Mesenchymal stem cell (in vitro differentiated cells and primary cell): ENCODE measurements around the gene ATG5.
A peak's percentile ranks its signal among the peaks of the same experiment; 100 is the strongest.

Source experiments
- DNase-seq: peaks from one replicate; pipeline ENCODE4 v3.0.0-alpha.2; 2013
- H2AFZ ChIP-seq: one replicate; pipeline ENCODE4 v1.6.1; 2013; ENCODE audit warnings: low read depth, mild to moderate bottlenecking, control low read depth, inconsistent platforms, low read length, moderate library complexity
- H2AK5ac ChIP-seq: 2 replicates; pipeline ENCODE4 v1.6.1; 2013; ENCODE audit warnings: low read length, moderate library complexity, mild to moderate bottlenecking, inconsistent platforms; ENCODE audit not compliant: severe bottlenecking
- H2BK120ac ChIP-seq: one replicate; pipeline ENCODE4 v1.6.1; 2013; ENCODE audit warnings: low read depth, mild to moderate bottlenecking, inconsistent platforms, low read length, moderate library complexity
- H2BK12ac ChIP-seq, 2 experiments: one replicate each; pipeline ENCODE4 v1.6.1; 2013; ENCODE audit warnings: inconsistent platforms in 2 of 2, low read length in 2 of 2, mild to moderate bottlenecking in 2 of 2, moderate library complexity in 2 of 2, control low read depth in 1 of 2
- H2BK15ac ChIP-seq: one replicate; pipeline ENCODE4 v1.6.1; 2013; ENCODE audit warnings: mild to moderate bottlenecking, low read depth, inconsistent platforms; ENCODE audit not compliant: poor library complexity, severe bottlenecking
- H2BK5ac ChIP-seq: 2 replicates; pipeline ENCODE4 v1.6.1; 2013; ENCODE audit warnings: low read depth, mild to moderate bottlenecking, low read length, control low read depth, inconsistent platforms; ENCODE audit not compliant: poor library complexity, severe bottlenecking
- H3K14ac ChIP-seq, 2 experiments: one replicate each; pipeline ENCODE4 v1.6.1; 2013; ENCODE audit warnings: inconsistent platforms in 2 of 2, low read length in 2 of 2, control low read depth in 1 of 2, mild to moderate bottlenecking in 1 of 2, moderate library complexity in 1 of 2
- H3K18ac ChIP-seq, 2 experiments: one replicate each; pipeline ENCODE4 v1.6.1; 2013; ENCODE audit warnings: inconsistent platforms in 2 of 2, low read length in 2 of 2, control low read depth in 1 of 2, low read depth in 1 of 2, mild to moderate bottlenecking in 1 of 2
- H3K23ac ChIP-seq, 2 experiments: one replicate each; pipeline ENCODE4 v1.6.1; 2013; ENCODE audit warnings: inconsistent platforms in 2 of 2, low read length in 2 of 2, mild to moderate bottlenecking in 2 of 2, moderate library complexity in 2 of 2, control low read depth in 1 of 2
- H3K27ac ChIP-seq: 2 replicates; pipeline ENCODE4 v1.5.1; 2013; ENCODE audit warnings: mild to moderate bottlenecking, moderate library complexity, low read length, control low read depth, inconsistent platforms; ENCODE audit not compliant: poor library complexity, severe bottlenecking
- H3K27me3 ChIP-seq, 2 experiments: 2 replicates each; pipeline versions ENCODE4 v1.6.1 to v1.7.0; 2013; ENCODE audit warnings: low read length in 2 of 2, mild to moderate bottlenecking in 2 of 2, moderate library complexity in 2 of 2, control low read depth in 1 of 2, inconsistent platforms in 1 of 2; ENCODE audit not compliant: control insufficient read depth in 1 of 2, insufficient read depth in 1 of 2
- H3K36me3 ChIP-seq, 2 experiments: 2 replicates each; pipeline versions ENCODE4 v1.6.1 to v1.7.0; 2013; ENCODE audit warnings: low read length in 2 of 2, control low read depth in 1 of 2, inconsistent platforms in 1 of 2, low read depth in 1 of 2, mild to moderate bottlenecking in 1 of 2; ENCODE audit not compliant: insufficient read depth in 2 of 2, control insufficient read depth in 1 of 2
- H3K4ac ChIP-seq, 2 experiments: one replicate each; pipeline ENCODE4 v1.6.1; 2013; ENCODE audit warnings: inconsistent platforms in 2 of 2, low read length in 2 of 2, mild to moderate bottlenecking in 2 of 2, moderate library complexity in 2 of 2, control low read depth in 1 of 2, low read depth in 1 of 2
- H3K4me1 ChIP-seq: 2 replicates; pipeline ENCODE4 v1.6.1; 2013; ENCODE audit warnings: low read depth, low read length, control low read depth; ENCODE audit not compliant: control insufficient read depth, insufficient read depth
- H3K4me2 ChIP-seq: 2 replicates; pipeline ENCODE4 v1.6.1; 2013; ENCODE audit warnings: low read length, mild to moderate bottlenecking, inconsistent platforms; ENCODE audit not compliant: poor library complexity, severe bottlenecking
- H3K4me3 ChIP-seq, 2 experiments: 2 replicates each; pipeline versions ENCODE4 v1.5.1 to v1.7.0; 2013; ENCODE audit warnings: low read length in 2 of 2, mild to moderate bottlenecking in 2 of 2, control low read depth in 1 of 2, low read depth in 1 of 2; ENCODE audit not compliant: insufficient read depth in 1 of 2
- H3K79me1 ChIP-seq: replicated peaks from 2 replicates; pipeline ENCODE4 v1.6.1; 2013; ENCODE audit warnings: mild to moderate bottlenecking, control low read depth, low read length, inconsistent platforms; ENCODE audit not compliant: poor library complexity, severe bottlenecking
- H3K9ac ChIP-seq: 2 replicates; pipeline ENCODE4 v1.7.0; 2013; ENCODE audit warnings: mild to moderate bottlenecking, low read length, moderate library complexity
- H3K9me3 ChIP-seq: 2 replicates; pipeline ENCODE4 v1.7.0; 2013; ENCODE audit warnings: mild to moderate bottlenecking, low read length; ENCODE audit not compliant: control insufficient read depth
- H4K8ac ChIP-seq: one replicate; pipeline ENCODE4 v1.6.1; 2013; ENCODE audit warnings: inconsistent platforms, mild to moderate bottlenecking, low read length, moderate library complexity
- H4K91ac ChIP-seq: one replicate; pipeline ENCODE4 v1.6.1; 2013; ENCODE audit warnings: mild to moderate bottlenecking, low read length, inconsistent platforms
- WGBS: methylation state at CpG from one replicate; pipeline ENCODE4 v1.1.7; 2013; ENCODE audit warnings: mixed read lengths; 5-methylcytosine and 5-hydroxymethylcytosine counted together

ATG5 gene

GRCh38 chr6:106146852-106147351, 178.7 kb downstream of the ATG5 start:
- DNase-seq: no peak
- 76% methylated on average over 2 of the region's 2 CpGs for WGBS

DNA sequence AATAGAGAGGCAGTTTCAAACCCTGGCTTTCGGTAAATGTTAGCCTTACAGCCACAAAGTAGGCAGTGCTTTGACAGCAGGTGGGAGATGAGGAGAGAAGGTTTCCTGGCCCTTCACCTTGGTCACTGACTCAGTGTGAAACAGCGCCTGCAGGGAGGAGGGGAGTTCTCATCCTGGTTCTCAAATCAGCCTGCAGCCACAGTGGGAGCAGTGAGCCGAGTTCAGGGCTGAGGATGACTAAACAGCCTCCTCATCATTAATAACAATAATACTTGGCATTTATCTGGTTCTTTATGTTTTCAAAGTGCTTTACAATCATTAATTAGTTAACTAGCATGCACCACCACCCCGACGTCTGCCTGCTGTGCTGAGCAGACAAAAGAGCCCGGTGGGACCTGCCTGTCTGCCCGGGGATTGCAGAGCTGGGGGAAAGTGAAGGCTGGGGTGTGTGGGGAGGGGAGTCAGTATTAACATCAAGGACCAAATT, 179.8 kb downstream of the ATG5 start:
- no peak overlapping the region for H2BK5ac ChIP-seq
- no peak overlapping the region for H4K8ac ChIP-seq
- H2AK5ac ChIP-seq: no peak overlapping the region
- no peak for DNase-seq
- no peak overlapping the region for H3K4ac ChIP-seq
- no peak overlapping the region for H3K23ac ChIP-seq
- H2AFZ ChIP-seq: no peak overlapping the region
- H3K9ac ChIP-seq: no peak overlapping the region
- peaks cover 15% of the 10 kb centered on the region for H3K4me1 ChIP-seq
- WGBS: 37% methylated on average over 6 of the region's 7 CpGs
- no peak overlapping the region for H3K18ac ChIP-seq
- no peaks in the 10 kb centered on the region for H3K27me3 ChIP-seq
- peak overlapping the region; percentile 48 for H3K27ac ChIP-seq
- no peak overlapping the region for H3K4me3 ChIP-seq
- no peak overlapping the region for H2BK12ac ChIP-seq
- H3K79me1 ChIP-seq: no peaks in the 10 kb centered on the region
- no peaks in the 10 kb centered on the region for H3K36me3 ChIP-seq
- no peak overlapping the region for H2BK120ac ChIP-seq
- H3K4me2 ChIP-seq: no peak overlapping the region
- no peak overlapping the region for H4K91ac ChIP-seq
- H3K9me3 ChIP-seq: no peaks in the 10 kb centered on the region
- no peak overlapping the region for H3K14ac ChIP-seq
- H2BK15ac ChIP-seq: no peak overlapping the region

More at GRCh38 chr6:106146852-106147351, 178.7 kb downstream of the ATG5 start:
- Histone ChIP-seq H3K79me1 (no peaks in the 10 kb centered on the region), H3K9me3 (no peaks in the 10 kb centered on the region), H2BK12ac (no peak overlapping the region), H3K18ac (no peak overlapping the region), H4K8ac (no peak overlapping the region), H3K4me2 (no peak overlapping the region), H2BK15ac (no peak overlapping the region), H3K14ac (no peak overlapping the region), H3K23ac (no peak overlapping the region), H3K4me3 (no peak overlapping the region), H3K27ac (peak overlapping the region; percentile 43), H3K4ac (no peak overlapping the region), H3K27me3 (no peaks in the 10 kb centered on the region), H3K9ac (no peak overlapping the region), H2BK5ac (no peak overlapping the region), H3K4me1 (peaks cover 15% of the 10 kb centered on the region), H2BK120ac (no peak overlapping the region), H4K91ac (no peak overlapping the region), H3K36me3 (no peaks in the 10 kb centered on the region), H2AFZ (no peak overlapping the region), H2AK5ac (peak overlapping the region; percentile 23)

DNA sequence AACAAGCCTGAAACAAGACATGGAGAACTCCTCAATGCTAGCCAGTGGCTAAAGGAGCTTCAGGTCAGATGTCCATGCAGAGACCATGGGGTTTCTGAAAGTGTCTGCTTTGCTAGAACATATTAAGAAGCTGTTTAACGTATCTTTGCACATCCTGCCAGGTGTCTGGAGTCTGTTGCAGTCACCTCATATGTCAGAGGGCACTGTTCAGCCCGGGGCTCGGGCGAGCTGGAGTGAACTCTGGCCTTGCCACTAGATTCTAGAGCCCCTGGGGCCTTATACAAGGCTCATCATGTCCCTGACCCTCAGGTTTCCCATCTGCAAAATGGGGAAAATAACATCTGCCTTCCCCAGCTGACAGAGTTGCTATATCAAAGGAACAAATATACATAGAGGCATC, 180.4 kb downstream of the ATG5 start:
- no peak overlapping the region for H2BK5ac ChIP-seq
- H2BK15ac ChIP-seq: peak overlapping the region; percentile 19
- H2AFZ ChIP-seq: no peak overlapping the region
- H2BK120ac ChIP-seq: no peak overlapping the region
- H3K27me3 ChIP-seq: no peaks in the 10 kb centered on the region
- no peak overlapping the region for H3K23ac ChIP-seq
- WGBS: 75% methylated on average over 4 of the region's 4 CpGs
- H3K4me3 ChIP-seq: no peak overlapping the region
- no peak for DNase-seq
- H3K4me1 ChIP-seq: peaks cover 15% of the 10 kb centered on the region
- no peak overlapping the region for H4K91ac ChIP-seq
- no peak overlapping the region for H4K8ac ChIP-seq
- no peak overlapping the region for H3K27ac ChIP-seq
- no peak overlapping the region for H3K4me2 ChIP-seq
- no peak overlapping the region for H3K18ac ChIP-seq
- no peak overlapping the region for H3K14ac ChIP-seq
- no peak overlapping the region for H3K9ac ChIP-seq
- H3K9me3 ChIP-seq: no peaks in the 10 kb centered on the region
- H2BK12ac ChIP-seq: no peak overlapping the region
- no peaks in the 10 kb centered on the region for H3K36me3 ChIP-seq
- H3K4ac ChIP-seq: no peak overlapping the region
- H3K79me1 ChIP-seq: no peaks in the 10 kb centered on the region
- no peak overlapping the region for H2AK5ac ChIP-seq

DNA sequence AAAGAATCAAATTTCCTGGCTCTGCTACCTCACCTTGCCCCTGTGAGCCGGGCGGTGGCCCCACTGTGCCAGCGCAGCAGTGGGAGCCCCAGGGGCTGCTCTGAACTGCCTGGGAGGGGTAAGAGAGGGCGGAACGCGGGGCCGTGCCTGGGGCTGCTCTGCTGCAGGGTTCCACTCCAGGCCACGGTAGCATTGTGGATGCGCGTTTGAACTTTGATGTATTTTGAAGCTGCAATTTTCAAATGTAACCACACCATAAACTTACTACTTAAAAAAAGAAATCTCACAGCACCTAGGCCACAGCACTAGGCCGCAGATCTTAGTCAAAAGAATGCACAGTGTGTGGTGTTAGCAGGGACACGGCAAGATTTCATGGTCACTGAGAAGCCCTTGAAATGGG, 181.9 kb downstream of the ATG5 start:
- Histone ChIP-seq H3K4ac (no peak overlapping the region), H3K9ac (no peak overlapping the region), H3K36me3 (no peaks in the 10 kb centered on the region), H2BK5ac (no peak overlapping the region), H3K27me3 (no peaks in the 10 kb centered on the region), H3K4me2 (no peak overlapping the region), H2AK5ac (no peak overlapping the region), H3K18ac (no peak overlapping the region), H3K4me3 (no peak overlapping the region), H3K9me3 (no peaks in the 10 kb centered on the region), H4K91ac (no peak overlapping the region), H3K4me1 (peaks cover 15% of the 10 kb centered on the region), H2BK15ac (no peak overlapping the region), H2BK120ac (no peak overlapping the region), H4K8ac (no peak overlapping the region), H3K14ac (no peak overlapping the region), H2AFZ (no peak overlapping the region), H2BK12ac (no peak overlapping the region), H3K23ac (no peak overlapping the region), H3K79me1 (no peaks in the 10 kb centered on the region), H3K27ac (no peak overlapping the region)
- no peak for DNase-seq
- WGBS: 90% methylated on average over 12 of the region's 12 CpGs
